SK-N-SH treated with all-trans-retinoic acid at 6 μM for 48 hours (cell line): Measurements from ENCODE around the gene SPATA12.

Source experiments
- BACH2 ChIP-seq: fragments of 250-450 bp; sonication (Bioruptor Pico); IDR thresholded peaks from 2 replicates; pipeline ENCODE4 v1.9.0; 2021; ENCODE audit warnings: mild to moderate bottlenecking, borderline replicate concordance
- CSDC2 ChIP-seq: fragments of 250-450 bp; sonication (Bioruptor Pico); IDR thresholded peaks from 2 replicates; pipeline ENCODE4 v1.5.0; 2020; ENCODE audit warnings: mild to moderate bottlenecking, moderate library complexity
- ISL1 ChIP-seq: fragments of 250-450 bp; sonication (Bioruptor Pico); IDR thresholded peaks from 2 replicates; pipeline ENCODE4 v2.1.2; 2022; ENCODE audit warnings: mild to moderate bottlenecking, moderate library complexity
- TSHZ2 ChIP-seq: fragments of 250-450 bp; sonication (Bioruptor Pico); IDR thresholded peaks from 2 replicates; pipeline ENCODE4 v1.5.0; 2020; ENCODE audit warnings: mild to moderate bottlenecking, moderate library complexity
- ZFP30 ChIP-seq: fragments of 450-650 bp; formaldehyde crosslinking; IDR thresholded peaks from 2 replicates; pipeline ENCODE4 v1.5.0; 2022; ENCODE audit warnings: mild to moderate bottlenecking, moderate library complexity
- ZNF565 ChIP-seq: fragments of 450-650 bp; formaldehyde crosslinking; conservative IDR thresholded peaks from 2 replicates; pipeline ENCODE4 v1.5.0; 2020; ENCODE audit warnings: low read depth, mild to moderate bottlenecking, moderate library complexity

- no peak for TF ChIP-seq BACH2
- TF ChIP-seq ZNF565 (CRISPR knock-in tag), result no peak
- no peak for TF ChIP-seq CSDC2 (CRISPR knock-in tag)
- TF ChIP-seq ZFP30, result no peak
- TF ChIP-seq ISL1 (CRISPR knock-in tag), result no peak
- no peak for TF ChIP-seq TSHZ2
Measured at GRCh38 chr3:57046101-57046765, 14.2 kb upstream of the SPATA12 start.
